ENCODE results near the gene CYRIA. TPM values are rescaled to one million over a fixed set of nuclear protein-coding genes. Genes with fewer than 3 reads are reported as not detected.

Gene CYRIA
- 10 to 100 TPM; 37.4 to 54.8 (median 38.5) TPM for total RNA-seq
- 51.3 TPM for total RNA-seq (2013)

DNA sequence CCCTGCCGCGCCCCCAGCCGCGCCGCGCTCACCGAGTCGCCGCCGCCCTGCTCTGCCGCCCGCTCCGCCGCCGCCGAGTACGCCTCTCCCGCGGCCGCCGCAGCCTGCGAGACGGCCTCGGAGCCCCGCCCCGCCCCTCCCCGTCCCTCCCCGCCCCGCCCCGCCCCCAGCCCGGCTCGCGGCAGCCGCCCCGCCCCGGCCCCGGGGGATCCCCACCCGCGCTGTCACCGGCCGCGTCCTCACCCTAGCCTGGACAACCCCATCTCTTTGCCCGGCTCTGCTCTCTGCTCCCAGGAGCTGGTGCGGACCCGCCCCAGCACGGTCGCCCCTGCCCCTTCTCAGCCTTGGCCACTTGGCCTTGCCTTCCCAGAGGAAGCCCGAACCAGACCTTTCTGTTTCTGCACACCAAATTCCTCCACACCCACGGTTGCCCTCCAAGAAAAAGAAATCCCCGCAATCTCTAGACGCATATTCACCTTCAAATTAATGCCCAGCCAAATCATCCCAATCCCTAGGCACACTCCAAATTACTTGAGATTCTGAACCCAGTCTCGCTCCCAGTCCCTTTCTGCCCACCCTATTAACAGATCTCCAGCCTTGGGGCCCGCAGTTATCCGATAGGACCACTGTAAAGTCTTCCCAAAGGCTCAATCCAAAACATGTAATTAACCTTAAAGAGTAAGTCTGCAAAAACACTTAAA lies at the start of gene CYRIA:
Gene CYRIA (minus strand): TSS at position 87 of the 701 bp plus-strand sequence. CDS start 77,715 bp downstream, outside the sequence.
- TF ChIP-seq, protein P1, sequence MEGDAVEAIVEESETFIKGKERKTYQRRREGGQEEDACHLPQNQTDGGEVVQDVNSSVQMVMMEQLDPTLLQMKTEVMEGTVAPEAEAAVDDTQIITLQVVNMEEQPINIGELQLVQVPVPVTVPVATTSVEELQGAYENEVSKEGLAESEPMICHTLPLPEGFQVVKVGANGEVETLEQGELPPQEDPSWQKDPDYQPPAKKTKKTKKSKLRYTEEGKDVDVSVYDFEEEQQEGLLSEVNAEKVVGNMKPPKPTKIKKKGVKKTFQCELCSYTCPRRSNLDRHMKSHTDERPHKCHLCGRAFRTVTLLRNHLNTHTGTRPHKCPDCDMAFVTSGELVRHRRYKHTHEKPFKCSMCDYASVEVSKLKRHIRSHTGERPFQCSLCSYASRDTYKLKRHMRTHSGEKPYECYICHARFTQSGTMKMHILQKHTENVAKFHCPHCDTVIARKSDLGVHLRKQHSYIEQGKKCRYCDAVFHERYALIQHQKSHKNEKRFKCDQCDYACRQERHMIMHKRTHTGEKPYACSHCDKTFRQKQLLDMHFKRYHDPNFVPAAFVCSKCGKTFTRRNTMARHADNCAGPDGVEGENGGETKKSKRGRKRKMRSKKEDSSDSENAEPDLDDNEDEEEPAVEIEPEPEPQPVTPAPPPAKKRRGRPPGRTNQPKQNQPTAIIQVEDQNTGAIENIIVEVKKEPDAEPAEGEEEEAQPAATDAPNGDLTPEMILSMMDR (IDR thresholded peaks at IDR 0.05) = no peak
- Histone ChIP-seq H3K4me1 (ENCODE audit: control insufficient read depth, insufficient read depth, low read length) (peaks cover 48% of the 10 kb centered on the region), H3K27me3 (ENCODE audit: control insufficient read depth, insufficient read depth, low read length) (no peaks in the 10 kb centered on the region), H3K27ac (ENCODE audit: low read length) (peak within 1 kb of the TSS; percentile 87), H3K36me3 (ENCODE audit: control insufficient read depth, insufficient read depth, low read length) (no peaks in the 10 kb centered on the region), H3K9me3 (ENCODE audit: control insufficient read depth, insufficient read depth, low read length) (no peaks in the 10 kb centered on the region), H3K4me3 (ENCODE audit: low read length) (peak within 1 kb of the TSS; percentile 88)
- Mint-ChIP-seq H3K4me1 (peaks cover 51 to 59% of the 10 kb centered on the region in 2 donors), H3K9me3 (no peaks in the 10 kb centered on the region), H3K27me3 (ENCODE audit: low read depth in 2 of 2) (no peaks in the 10 kb centered on the region), H3K27ac (peak within 1 kb of the TSS; percentile 93 to 97), H3K36me3 (no peaks in the 10 kb centered on the region), H3K4me3 (peak within 1 kb of the TSS; percentile 89)
- ATAC-seq = peak; percentile 69 to 89 (median 82)
- intact Hi-C loops (cut with micrococcal nuclease) = no loop called here
- 5% methylated on average over 48 of the region's 54 CpGs for WGBS (ENCODE audit: insufficient coverage)
- peak; percentile 73 to 74 for DNase-seq

DNA sequence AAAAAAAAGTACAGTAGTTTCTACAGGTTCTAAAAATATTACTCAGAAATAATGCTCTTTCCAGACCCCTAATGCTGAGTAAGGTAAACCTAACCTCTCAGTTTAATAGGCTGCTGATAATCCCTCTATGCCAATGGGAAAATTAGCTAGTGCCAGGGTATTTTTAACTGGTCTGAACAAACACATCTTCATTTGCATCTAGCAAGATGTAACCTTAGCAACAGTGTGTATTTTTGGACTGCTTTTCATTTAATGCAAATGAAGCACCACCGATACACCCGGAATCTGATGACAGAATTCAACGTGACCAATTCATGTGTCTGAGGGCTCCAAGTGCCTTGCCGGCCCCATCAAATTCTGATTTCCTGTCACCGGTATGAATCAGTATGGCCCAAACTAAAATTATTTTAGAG lies 47.4 kb upstream of the CYRIA start:
- intact Hi-C loops (cut with micrococcal nuclease) = no loop called here
- DNase-seq (no peak), ATAC-seq (no peak)
- no peak overlapping the region for H3K27ac Mint-ChIP-seq
- H3K4me3 ChIP-seq (ENCODE audit: low read length) = no peak overlapping the region
- TF ChIP-seq, protein P1 (IDR thresholded peaks at IDR 0.05) = no peak
- H3K4me1 ChIP-seq (ENCODE audit: control insufficient read depth, insufficient read depth, low read length) = no peaks in the 10 kb centered on the region
- no peaks in the 10 kb centered on the region for H3K9me3 Mint-ChIP-seq
- H3K9me3 ChIP-seq (ENCODE audit: control insufficient read depth, insufficient read depth, low read length) = no peaks in the 10 kb centered on the region
- peaks cover 5 to 10% of the 10 kb centered on the region in 2 donors for H3K4me1 Mint-ChIP-seq
- H3K36me3 ChIP-seq (ENCODE audit: control insufficient read depth, insufficient read depth, low read length) = no peaks in the 10 kb centered on the region
- no peaks in the 10 kb centered on the region for H3K27me3 ChIP-seq (ENCODE audit: control insufficient read depth, insufficient read depth, low read length)
- no peak overlapping the region for H3K4me3 Mint-ChIP-seq
- peak overlapping the region; percentile 50 for H3K27ac ChIP-seq (ENCODE audit: low read length)
- peaks cover 0 to 2% of the 10 kb centered on the region in 2 donors for H3K27me3 Mint-ChIP-seq (ENCODE audit: low read depth in 2 of 2)
- no peaks in the 10 kb centered on the region for H3K36me3 Mint-ChIP-seq
- 78% methylated on average over 5 of the region's 5 CpGs for WGBS (ENCODE audit: insufficient coverage)

DNA sequence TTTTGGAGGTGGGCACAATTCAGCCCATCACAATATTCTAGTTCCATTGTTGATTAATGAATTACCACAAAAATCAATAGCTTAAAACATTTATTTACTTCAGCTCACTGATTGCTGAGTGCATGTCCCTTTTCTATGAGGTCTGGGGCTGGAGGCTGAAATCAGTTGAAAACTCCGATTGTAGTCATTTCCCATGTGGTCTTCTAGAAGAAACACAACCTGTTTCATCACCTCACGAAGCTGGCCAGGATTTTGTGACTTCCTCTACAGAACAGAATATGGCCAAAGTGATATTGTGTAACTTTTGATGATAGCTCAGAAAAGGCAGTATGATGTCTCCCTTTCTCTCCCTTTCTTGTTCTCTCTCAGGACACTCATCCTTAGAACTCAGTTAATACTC lies 44.1 kb upstream of the CYRIA start:
- DNase-seq (no peak), ATAC-seq (no peak)
- Mint-ChIP-seq H3K27ac (no peak overlapping the region), H3K27me3 (ENCODE audit: low read depth in 2 of 2) (peaks cover 2 to 6% of the 10 kb centered on the region in 2 donors), H3K4me3 (no peak overlapping the region), H3K36me3 (no peaks in the 10 kb centered on the region), H3K4me1 (no peaks in the 10 kb centered on the region), H3K9me3 (no peaks in the 10 kb centered on the region)
- Histone ChIP-seq H3K4me1 (ENCODE audit: control insufficient read depth, insufficient read depth, low read length) (no peaks in the 10 kb centered on the region), H3K27ac (ENCODE audit: low read length) (no peak overlapping the region), H3K27me3 (ENCODE audit: control insufficient read depth, insufficient read depth, low read length) (no peaks in the 10 kb centered on the region), H3K36me3 (ENCODE audit: control insufficient read depth, insufficient read depth, low read length) (no peaks in the 10 kb centered on the region), H3K9me3 (ENCODE audit: control insufficient read depth, insufficient read depth, low read length) (no peaks in the 10 kb centered on the region), H3K4me3 (ENCODE audit: low read length) (no peak overlapping the region)
- 88% methylated on average over 1 of the region's 2 CpGs for WGBS (ENCODE audit: insufficient coverage)
- TF ChIP-seq, protein P1 (IDR thresholded peaks at IDR 0.05) = no peak
- intact Hi-C loops (cut with micrococcal nuclease) = no loop called here

DNA sequence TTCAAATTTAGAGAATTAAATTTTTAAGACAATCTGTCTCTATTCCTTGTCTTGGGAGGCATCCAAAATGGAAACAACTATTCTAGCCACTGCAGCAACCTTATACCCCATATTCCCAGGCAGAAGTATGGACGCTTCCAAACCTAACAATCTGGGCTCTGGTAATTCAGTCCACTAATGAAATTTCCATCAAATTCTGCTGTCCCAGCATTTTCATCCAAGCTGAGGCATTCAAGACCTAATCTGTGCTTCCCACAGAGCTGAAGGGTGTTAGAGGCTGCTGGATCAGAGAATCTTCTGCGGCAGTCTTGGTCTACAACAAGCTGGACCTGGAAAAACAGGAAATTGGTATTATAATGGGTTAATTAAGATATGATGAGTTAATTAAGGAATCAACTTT lies 42.5 kb upstream of the CYRIA start:
- Mint-ChIP-seq H3K27ac (no peak overlapping the region), H3K27me3 (ENCODE audit: low read depth in 2 of 2) (peaks cover 2 to 6% of the 10 kb centered on the region in 2 donors), H3K36me3 (no peaks in the 10 kb centered on the region), H3K4me1 (no peaks in the 10 kb centered on the region), H3K4me3 (no peak overlapping the region), H3K9me3 (no peaks in the 10 kb centered on the region)
- H3K4me3 ChIP-seq (ENCODE audit: low read length) = no peak overlapping the region
- TF ChIP-seq, protein P1 (IDR thresholded peaks at IDR 0.05) = no peak
- DNase-seq = no peak
- intact Hi-C loops (cut with micrococcal nuclease) = no loop called here
- no peaks in the 10 kb centered on the region for H3K27me3 ChIP-seq (ENCODE audit: control insufficient read depth, insufficient read depth, low read length)
- WGBS (ENCODE audit: insufficient coverage) = 100% methylated on average over 2 of the region's 2 CpGs
- no peaks in the 10 kb centered on the region for H3K36me3 ChIP-seq (ENCODE audit: control insufficient read depth, insufficient read depth, low read length)
- ATAC-seq = no peak
- no peak overlapping the region for H3K27ac ChIP-seq (ENCODE audit: low read length)
- H3K4me1 ChIP-seq (ENCODE audit: control insufficient read depth, insufficient read depth, low read length) = no peaks in the 10 kb centered on the region
- no peaks in the 10 kb centered on the region for H3K9me3 ChIP-seq (ENCODE audit: control insufficient read depth, insufficient read depth, low read length)

Data from natural killer cell (primary cell).